SK-N-MC (cell line): ENCODE measurements around the gene ITPR3.

Experiments
- EZH2 ChIP-seq: fragments of 200-600 bp; sonication (generic); IDR thresholded peaks from one replicate; pipeline ENCODE4 v1.6.1; 2017; ENCODE audit warnings: antibody characterized with exemption
- FOXP2 ChIP-seq: optimal IDR thresholded peaks from 2 replicates; pipeline ENCODE3; 2011; ENCODE audit warnings: mild to moderate bottlenecking, moderate library complexity; ENCODE audit not compliant: insufficient read depth; ENCODE audit errors: extremely low read length, control extremely low read depth
- POLR2AphosphoS5 ChIP-seq: IDR thresholded peaks from 2 replicates; pipeline ENCODE4 v1.6.1; 2012; ENCODE audit warnings: mild to moderate bottlenecking, low read depth, low read length, borderline replicate concordance

GRCh38 chr6:33738879-33739278 is 117.8 kb downstream of the ITPR3 start:
- TF ChIP-seq POLR2AphosphoS5 (no peak), EZH2 (no peak), FOXP2 (no peak)
